Mesodermal cell (in vitro differentiated cells): ENCODE measurements around the gene HCN3.

Source experiments
- H3K27ac ChIP-seq: 2 replicates; pipeline ENCODE4 v1.7.0; 2013; ENCODE audit warnings: mild to moderate bottlenecking, low read depth, low read length, moderate library complexity; ENCODE audit not compliant: severe bottlenecking
- H3K36me3 ChIP-seq: 2 replicates; pipeline ENCODE4 v1.7.1; 2013; ENCODE audit warnings: mild to moderate bottlenecking, low read length, moderate library complexity; ENCODE audit not compliant: control insufficient read depth, insufficient read depth
- H3K4me1 ChIP-seq: one replicate; pipeline ENCODE4 v1.7.1; 2013; ENCODE audit warnings: mild to moderate bottlenecking, low read length; ENCODE audit not compliant: insufficient read depth, control insufficient read depth, poor library complexity, severe bottlenecking
- H3K4me3 ChIP-seq: 2 replicates; pipeline ENCODE4 v1.7.0; 2013; ENCODE audit warnings: low read length, control low read depth, mild to moderate bottlenecking; ENCODE audit not compliant: insufficient read depth, poor library complexity, severe bottlenecking; ENCODE audit errors: extremely low read depth
- H3K9me3 ChIP-seq: 2 replicates; pipeline ENCODE4 v1.7.1; 2013; ENCODE audit warnings: mild to moderate bottlenecking, low read length, moderate library complexity; ENCODE audit not compliant: control insufficient read depth
- WGBS, 2 experiments: methylation state at CpG; one replicate each; pipeline ENCODE4 v1.1.5; 2013; ENCODE audit warnings: missing lambda C conversion rate in 2 of 2; ENCODE audit not compliant: insufficient coverage in 2 of 2; 5-methylcytosine and 5-hydroxymethylcytosine counted together

HCN3 gene

GRCh38 chr1:155254714-155255242 lies 22.5 kb upstream of the HCN3 start:
- H3K27ac ChIP-seq, result no peak overlapping the region
- no peaks in the 10 kb centered on the region for H3K9me3 ChIP-seq
- H3K36me3 ChIP-seq, result peaks cover 50% of the 10 kb centered on the region
- peaks cover 35% of the 10 kb centered on the region for H3K4me1 ChIP-seq
- H3K4me3 ChIP-seq, result peak overlapping the region; percentile 65
- WGBS, 2 experiments, result 18% methylated on average over 9 to 29 of the region's 35 CpGs

GRCh38 chr1:155255243-155256007 lies 21.8 kb upstream of the HCN3 start, which contains the start of gene ENTREP3:
Gene ENTREP3 (minus strand): TSS chr1:155255483. CDS start chr1:155254877, 606 bp downstream.
- H3K4me3 ChIP-seq, result peak within 1 kb of the TSS; percentile 65
- no peak within 1 kb of the TSS for H3K27ac ChIP-seq
- WGBS, 2 experiments, result 4% methylated on average over 30 to 43 of the region's 54 CpGs
- H3K4me1 ChIP-seq, result peaks cover 34% of the 10 kb centered on the region
- peaks cover 49% of the 10 kb centered on the region for H3K36me3 ChIP-seq
- H3K9me3 ChIP-seq, result no peaks in the 10 kb centered on the region

GRCh38 chr1:155256058-155256852 lies 21.0 kb upstream of the HCN3 start:
- Histone ChIP-seq H3K27ac (no peak overlapping the region), H3K4me3 (peak overlapping the region; percentile 65)

GRCh38 chr1:155260276-155260675 lies 17.0 kb upstream of the HCN3 start:
- Histone ChIP-seq H3K4me1 (peaks cover 15% of the 10 kb centered on the region), H3K36me3 (peaks cover 65% of the 10 kb centered on the region), H3K27ac (no peak overlapping the region), H3K9me3 (no peaks in the 10 kb centered on the region), H3K4me3 (peak overlapping the region; percentile 1)
- WGBS, 2 experiments, result 90 to 100% methylated on average over 2 to 3 of the region's 5 CpGs

More at GRCh38 chr1:155256058-155256852, 21.0 kb upstream of the HCN3 start:
- 92 to 96% methylated on average over 19 to 20 of the region's 20 CpGs for WGBS, 2 experiments
- Histone ChIP-seq H3K36me3 (peaks cover 47% of the 10 kb centered on the region), H3K9me3 (no peaks in the 10 kb centered on the region), H3K4me1 (peaks cover 28% of the 10 kb centered on the region)

GRCh38 chr1:155261493-155261851 lies 15.8 kb upstream of the HCN3 start:
- H3K27ac ChIP-seq, result peak overlapping the region; percentile 81
- H3K4me1 ChIP-seq, result peaks cover 9% of the 10 kb centered on the region
- peak overlapping the region; percentile 81 for H3K4me3 ChIP-seq
- H3K36me3 ChIP-seq, result peaks cover 75% of the 10 kb centered on the region
- H3K9me3 ChIP-seq, result no peaks in the 10 kb centered on the region
- WGBS, 2 experiments, result 1 to 6% methylated on average over 9 of the region's 9 CpGs

GRCh38 chr1:155261852-155262673 lies 15.2 kb upstream of the HCN3 start, which contains the start of gene SCAMP3:
Gene SCAMP3 (minus strand): TSS chr1:155262360. CDS start chr1:155262151, 209 bp downstream.
- H3K4me1 ChIP-seq, result peaks cover 8% of the 10 kb centered on the region
- no peaks in the 10 kb centered on the region for H3K9me3 ChIP-seq
- peaks cover 75% of the 10 kb centered on the region for H3K36me3 ChIP-seq
- 1% methylated on average over 30 to 46 of the region's 47 CpGs for WGBS, 2 experiments
- peak within 1 kb of the TSS; percentile 81 for H3K4me3 ChIP-seq
- peak within 1 kb of the TSS; percentile 81 for H3K27ac ChIP-seq

- H3K27ac ChIP-seq, result no peak overlapping the region
- no peak overlapping the region for H3K4me3 ChIP-seq
- peaks cover 79% of the 10 kb centered on the region for H3K36me3 ChIP-seq
- WGBS, 2 experiments, result 91 to 94% methylated on average over 8 to 10 of the region's 11 CpGs
- no peaks in the 10 kb centered on the region for H3K9me3 ChIP-seq
- peaks cover 8% of the 10 kb centered on the region for H3K4me1 ChIP-seq
Observed at GRCh38 chr1:155263067-155263466, 14.2 kb upstream of the HCN3 start.

- Histone ChIP-seq H3K27ac (no peak overlapping the region), H3K36me3 (peaks cover 91% of the 10 kb centered on the region), H3K4me1 (peaks cover 4% of the 10 kb centered on the region), H3K9me3 (no peaks in the 10 kb centered on the region), H3K4me3 (no peak overlapping the region)
- WGBS, 2 experiments, result 98 to 100% methylated on average over 2 to 5 of the region's 6 CpGs
Observed at GRCh38 chr1:155266553-155266952, 10.7 kb upstream of the HCN3 start.

- Histone ChIP-seq H3K4me3 (no peak overlapping the region), H3K27ac (no peak overlapping the region), H3K9me3 (no peaks in the 10 kb centered on the region), H3K4me1 (peaks cover 11% of the 10 kb centered on the region), H3K36me3 (peaks cover 98% of the 10 kb centered on the region)
- WGBS, 2 experiments, result 100% methylated on average over 1 of the region's 2 CpGs; no CpG with 5 or more reads in 1 of the 2 experiments
Observed at GRCh38 chr1:155267373-155267772, 9.9 kb upstream of the HCN3 start.

GRCh38 chr1:155268630-155269029 lies 8.6 kb upstream of the HCN3 start:
- Histone ChIP-seq H3K4me3 (no peak overlapping the region), H3K9me3 (no peaks in the 10 kb centered on the region), H3K36me3 (peaks cover 87% of the 10 kb centered on the region), H3K4me1 (peaks cover 10% of the 10 kb centered on the region), H3K27ac (no peak overlapping the region)
- 95 to 100% methylated on average over 5 to 15 of the region's 21 CpGs for WGBS, 2 experiments
